Osteoblast (primary cell): ENCODE data around the gene CDK10. TPM values are rescaled to one million over a fixed set of nuclear protein-coding genes. Genes with fewer than 3 reads are reported as not detected.
"Not testable (repeated sequence)": the region's sequence is repeated elsewhere in the genome, so short reads cannot be mapped to it uniquely, and the experiment has no call there.

Experiments used
- DNase-seq: peaks from one replicate; pipeline ENCODE4 v3.0.0; 2011; ENCODE audit warnings: low spot score, mixed read lengths; ENCODE audit not compliant: insufficient read length; ENCODE audit errors: missing footprints
- H2AFZ ChIP-seq: 2 replicates; pipeline ENCODE4 v1.6.0; 2011; ENCODE audit warnings: mild to moderate bottlenecking, low read length
- H3K27ac ChIP-seq: 2 replicates; pipeline ENCODE4 v1.5.1; 2011; ENCODE audit warnings: mild to moderate bottlenecking, low read depth, low read length, moderate library complexity
- H3K27me3 ChIP-seq: 2 replicates; pipeline ENCODE4 v1.6.0; 2012; ENCODE audit warnings: mild to moderate bottlenecking, control low read depth, inconsistent platforms, low read length, moderate library complexity; ENCODE audit not compliant: insufficient read depth
- H3K36me3 ChIP-seq: 2 replicates; pipeline ENCODE4 v1.5.1; 2011; ENCODE audit warnings: mild to moderate bottlenecking, low read length, control low read depth, moderate library complexity; ENCODE audit not compliant: insufficient read depth
- H3K4me1 ChIP-seq: 2 replicates; pipeline ENCODE4 v1.5.1; 2011; ENCODE audit warnings: mild to moderate bottlenecking, low read length, control low read depth, moderate library complexity; ENCODE audit not compliant: insufficient read depth
- H3K4me2 ChIP-seq: 2 replicates; pipeline ENCODE4 v1.6.0; 2011; ENCODE audit warnings: mild to moderate bottlenecking, low read length; ENCODE audit not compliant: insufficient read depth
- H3K4me3 ChIP-seq: fragments of 200-600 bp; sonication (generic); 3 replicates; pipeline ENCODE4 v1.5.1; 2012; ENCODE audit warnings: mild to moderate bottlenecking, low read length, inconsistent platforms; ENCODE audit not compliant: insufficient read depth
- H3K79me2 ChIP-seq: 2 replicates; pipeline ENCODE4 v1.6.0; 2012; ENCODE audit warnings: mild to moderate bottlenecking, low read length, control low read depth, inconsistent platforms; ENCODE audit not compliant: insufficient read depth
- H3K9me3 ChIP-seq: 2 replicates; pipeline ENCODE4 v1.5.1; 2011; ENCODE audit warnings: low read depth, low read length, control low read depth
- H4K20me1 ChIP-seq: 2 replicates; pipeline ENCODE4 v1.6.0; 2012; ENCODE audit warnings: mild to moderate bottlenecking, low read length, control low read depth; ENCODE audit not compliant: insufficient read depth
- CTCF ChIP-seq: IDR thresholded peaks from 2 replicates; pipeline ENCODE4 v1.5.1; 2011; ENCODE audit warnings: mild to moderate bottlenecking, low read depth, low read length, moderate library complexity; ENCODE audit errors: extremely low read depth
- total RNA-seq: library from RNA; depleted of rRNA; stranded (reverse); fragments of >200 nt; gene quantifications from 2 replicates; pipeline ENCODE4 v1.2.3, GENCODE V29; 2012

CDK10 gene
- total RNA-seq, 1 donor: 37.6 TPM

GRCh38 chr16:89667000-89667399 is 19.5 kb upstream of the CDK10 start:
- not testable (repeated sequence) for H3K36me3 ChIP-seq, H3K27ac ChIP-seq, H3K4me1 ChIP-seq, H3K27me3 ChIP-seq, H2AFZ ChIP-seq, H3K79me2 ChIP-seq, H4K20me1 ChIP-seq, H3K9me3 ChIP-seq, H3K4me2 ChIP-seq, H3K4me3 ChIP-seq
- TF ChIP-seq CTCF: peak; percentile 47
- DNase-seq: peak; percentile 84

GRCh38 chr16:89667633-89668032 is 18.9 kb upstream of the CDK10 start:
- DNase-seq: no peak
- no peaks in the 10 kb centered on the region for H3K4me1 ChIP-seq
- H3K4me2 ChIP-seq: no peak overlapping the region
- H2AFZ ChIP-seq: no peak overlapping the region
- no peak overlapping the region for H3K4me3 ChIP-seq
- H3K36me3 ChIP-seq: no peaks in the 10 kb centered on the region
- no peaks in the 10 kb centered on the region for H3K79me2 ChIP-seq
- H3K27me3 ChIP-seq: no peaks in the 10 kb centered on the region
- no peaks in the 10 kb centered on the region for H3K9me3 ChIP-seq
- H4K20me1 ChIP-seq: no peaks in the 10 kb centered on the region
- no peak overlapping the region for H3K27ac ChIP-seq
- no peak for TF ChIP-seq CTCF

GRCh38 chr16:89668790-89669158 is 17.7 kb upstream of the CDK10 start:
- DNase-seq: no peak
- TF ChIP-seq CTCF: no peak
- Histone ChIP-seq H2AFZ (no peak overlapping the region), H4K20me1 (no peaks in the 10 kb centered on the region), H3K79me2 (no peaks in the 10 kb centered on the region), H3K9me3 (no peaks in the 10 kb centered on the region), H3K4me3 (no peak overlapping the region), H3K27ac (no peak overlapping the region), H3K27me3 (no peaks in the 10 kb centered on the region), H3K4me1 (no peaks in the 10 kb centered on the region), H3K4me2 (no peak overlapping the region), H3K36me3 (no peaks in the 10 kb centered on the region)

- no peaks in the 10 kb centered on the region for H3K4me1 ChIP-seq
- H3K36me3 ChIP-seq: no peaks in the 10 kb centered on the region
- H3K4me3 ChIP-seq: no peak overlapping the region
- H3K27me3 ChIP-seq: no peaks in the 10 kb centered on the region
- no peak overlapping the region for H3K4me2 ChIP-seq
- H4K20me1 ChIP-seq: no peaks in the 10 kb centered on the region
- no peak overlapping the region for H3K27ac ChIP-seq
- H2AFZ ChIP-seq: no peak overlapping the region
- H3K79me2 ChIP-seq: no peaks in the 10 kb centered on the region
- TF ChIP-seq CTCF: no peak
- H3K9me3 ChIP-seq: no peaks in the 10 kb centered on the region
- no peak for DNase-seq
Measured at GRCh38 chr16:89669755-89670154, 16.7 kb upstream of the CDK10 start.
